H1 (cell line): ENCODE results near the gene PBX1. TPM values are rescaled to one million over a fixed set of nuclear protein-coding genes. Genes with fewer than 3 reads are reported as not detected.

Experiments used
- polyA plus RNA-seq, 7 experiments: library from polyadenylated mRNA; depleted of rRNA in 3 of 7; stranded (reverse) in 5 of 7; unstranded in 2 of 7; fragments of >200 nt in 5 of 7; fragments of 200-250 nt in 2 of 7; gene quantifications; 1 replicate in 5 of 7; 2 replicates in 1 of 7; 4 replicates in 1 of 7; pipeline versions ENCODE4 v1.2.1 to v1.2.3, GENCODE V29; 2011 to 2013; ENCODE audit warnings: missing spikeins in 2 of 7, mixed read lengths in 2 of 7
- total RNA-seq: library from RNA; stranded (reverse); fragmentation: NEBNext Ultra II Directional; extraction: Animal tissue kit (Norgen Biotek cat#: 25700); gene quantifications from 2 replicates; pipeline ENCODE4 v1.2.1, GENCODE V29; 2021
- TF ChIP-seq, protein P1 (sequence below): fragments of 300-600 bp; sonication (generic); IDR thresholded peaks from 2 replicates; pipeline ENCODE4 v1.7.1; 2012; ENCODE audit warnings: low read length, moderate library complexity, mild to moderate bottlenecking, inconsistent platforms; ENCODE audit not compliant: insufficient replicate concordance

Gene PBX1
- total and polyA plus RNA-seq, 2 of the 8 experiments (the other 6 are each of a cell fraction or from before 2014, with no cell fraction given), result 87.4 to 124 TPM

DNA sequence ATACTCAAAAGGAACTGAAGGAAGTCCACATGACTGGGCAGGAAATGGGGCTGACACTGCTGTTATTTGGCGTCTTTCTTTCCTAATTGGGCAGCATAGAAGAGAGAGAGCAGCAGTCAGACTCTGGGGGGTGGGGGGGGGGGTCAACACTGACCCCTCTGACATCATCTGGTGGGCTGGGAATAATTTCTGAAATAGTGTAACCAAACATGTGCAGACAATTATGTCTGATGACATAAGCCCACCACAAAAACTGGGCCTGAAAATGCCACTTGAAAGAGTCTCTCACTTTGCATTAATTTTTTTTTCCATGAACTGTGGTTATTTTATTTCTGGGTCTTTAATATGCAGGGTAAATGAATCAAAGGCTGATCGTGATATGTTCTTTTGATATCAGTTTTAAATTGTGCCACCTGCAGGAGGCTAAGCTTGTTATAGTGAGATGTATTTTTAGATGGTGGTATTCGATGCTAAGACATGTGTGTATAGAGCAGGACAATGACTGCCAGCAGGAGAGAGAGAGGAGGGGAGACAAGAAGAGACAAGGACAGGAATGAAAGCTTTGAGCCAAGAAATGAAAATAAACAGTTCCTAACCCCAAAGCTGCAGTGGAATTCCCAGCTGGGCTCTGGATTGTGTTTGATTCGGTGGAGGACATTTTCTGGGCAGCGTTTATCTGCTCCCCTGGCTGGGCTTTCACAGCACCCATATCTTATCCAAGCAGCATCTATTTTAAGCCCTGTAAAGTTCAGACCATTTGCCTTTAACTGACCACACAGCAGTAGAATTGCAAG is 264.7 kb downstream of the PBX1 start (continued):
- TF ChIP-seq, protein P1, sequence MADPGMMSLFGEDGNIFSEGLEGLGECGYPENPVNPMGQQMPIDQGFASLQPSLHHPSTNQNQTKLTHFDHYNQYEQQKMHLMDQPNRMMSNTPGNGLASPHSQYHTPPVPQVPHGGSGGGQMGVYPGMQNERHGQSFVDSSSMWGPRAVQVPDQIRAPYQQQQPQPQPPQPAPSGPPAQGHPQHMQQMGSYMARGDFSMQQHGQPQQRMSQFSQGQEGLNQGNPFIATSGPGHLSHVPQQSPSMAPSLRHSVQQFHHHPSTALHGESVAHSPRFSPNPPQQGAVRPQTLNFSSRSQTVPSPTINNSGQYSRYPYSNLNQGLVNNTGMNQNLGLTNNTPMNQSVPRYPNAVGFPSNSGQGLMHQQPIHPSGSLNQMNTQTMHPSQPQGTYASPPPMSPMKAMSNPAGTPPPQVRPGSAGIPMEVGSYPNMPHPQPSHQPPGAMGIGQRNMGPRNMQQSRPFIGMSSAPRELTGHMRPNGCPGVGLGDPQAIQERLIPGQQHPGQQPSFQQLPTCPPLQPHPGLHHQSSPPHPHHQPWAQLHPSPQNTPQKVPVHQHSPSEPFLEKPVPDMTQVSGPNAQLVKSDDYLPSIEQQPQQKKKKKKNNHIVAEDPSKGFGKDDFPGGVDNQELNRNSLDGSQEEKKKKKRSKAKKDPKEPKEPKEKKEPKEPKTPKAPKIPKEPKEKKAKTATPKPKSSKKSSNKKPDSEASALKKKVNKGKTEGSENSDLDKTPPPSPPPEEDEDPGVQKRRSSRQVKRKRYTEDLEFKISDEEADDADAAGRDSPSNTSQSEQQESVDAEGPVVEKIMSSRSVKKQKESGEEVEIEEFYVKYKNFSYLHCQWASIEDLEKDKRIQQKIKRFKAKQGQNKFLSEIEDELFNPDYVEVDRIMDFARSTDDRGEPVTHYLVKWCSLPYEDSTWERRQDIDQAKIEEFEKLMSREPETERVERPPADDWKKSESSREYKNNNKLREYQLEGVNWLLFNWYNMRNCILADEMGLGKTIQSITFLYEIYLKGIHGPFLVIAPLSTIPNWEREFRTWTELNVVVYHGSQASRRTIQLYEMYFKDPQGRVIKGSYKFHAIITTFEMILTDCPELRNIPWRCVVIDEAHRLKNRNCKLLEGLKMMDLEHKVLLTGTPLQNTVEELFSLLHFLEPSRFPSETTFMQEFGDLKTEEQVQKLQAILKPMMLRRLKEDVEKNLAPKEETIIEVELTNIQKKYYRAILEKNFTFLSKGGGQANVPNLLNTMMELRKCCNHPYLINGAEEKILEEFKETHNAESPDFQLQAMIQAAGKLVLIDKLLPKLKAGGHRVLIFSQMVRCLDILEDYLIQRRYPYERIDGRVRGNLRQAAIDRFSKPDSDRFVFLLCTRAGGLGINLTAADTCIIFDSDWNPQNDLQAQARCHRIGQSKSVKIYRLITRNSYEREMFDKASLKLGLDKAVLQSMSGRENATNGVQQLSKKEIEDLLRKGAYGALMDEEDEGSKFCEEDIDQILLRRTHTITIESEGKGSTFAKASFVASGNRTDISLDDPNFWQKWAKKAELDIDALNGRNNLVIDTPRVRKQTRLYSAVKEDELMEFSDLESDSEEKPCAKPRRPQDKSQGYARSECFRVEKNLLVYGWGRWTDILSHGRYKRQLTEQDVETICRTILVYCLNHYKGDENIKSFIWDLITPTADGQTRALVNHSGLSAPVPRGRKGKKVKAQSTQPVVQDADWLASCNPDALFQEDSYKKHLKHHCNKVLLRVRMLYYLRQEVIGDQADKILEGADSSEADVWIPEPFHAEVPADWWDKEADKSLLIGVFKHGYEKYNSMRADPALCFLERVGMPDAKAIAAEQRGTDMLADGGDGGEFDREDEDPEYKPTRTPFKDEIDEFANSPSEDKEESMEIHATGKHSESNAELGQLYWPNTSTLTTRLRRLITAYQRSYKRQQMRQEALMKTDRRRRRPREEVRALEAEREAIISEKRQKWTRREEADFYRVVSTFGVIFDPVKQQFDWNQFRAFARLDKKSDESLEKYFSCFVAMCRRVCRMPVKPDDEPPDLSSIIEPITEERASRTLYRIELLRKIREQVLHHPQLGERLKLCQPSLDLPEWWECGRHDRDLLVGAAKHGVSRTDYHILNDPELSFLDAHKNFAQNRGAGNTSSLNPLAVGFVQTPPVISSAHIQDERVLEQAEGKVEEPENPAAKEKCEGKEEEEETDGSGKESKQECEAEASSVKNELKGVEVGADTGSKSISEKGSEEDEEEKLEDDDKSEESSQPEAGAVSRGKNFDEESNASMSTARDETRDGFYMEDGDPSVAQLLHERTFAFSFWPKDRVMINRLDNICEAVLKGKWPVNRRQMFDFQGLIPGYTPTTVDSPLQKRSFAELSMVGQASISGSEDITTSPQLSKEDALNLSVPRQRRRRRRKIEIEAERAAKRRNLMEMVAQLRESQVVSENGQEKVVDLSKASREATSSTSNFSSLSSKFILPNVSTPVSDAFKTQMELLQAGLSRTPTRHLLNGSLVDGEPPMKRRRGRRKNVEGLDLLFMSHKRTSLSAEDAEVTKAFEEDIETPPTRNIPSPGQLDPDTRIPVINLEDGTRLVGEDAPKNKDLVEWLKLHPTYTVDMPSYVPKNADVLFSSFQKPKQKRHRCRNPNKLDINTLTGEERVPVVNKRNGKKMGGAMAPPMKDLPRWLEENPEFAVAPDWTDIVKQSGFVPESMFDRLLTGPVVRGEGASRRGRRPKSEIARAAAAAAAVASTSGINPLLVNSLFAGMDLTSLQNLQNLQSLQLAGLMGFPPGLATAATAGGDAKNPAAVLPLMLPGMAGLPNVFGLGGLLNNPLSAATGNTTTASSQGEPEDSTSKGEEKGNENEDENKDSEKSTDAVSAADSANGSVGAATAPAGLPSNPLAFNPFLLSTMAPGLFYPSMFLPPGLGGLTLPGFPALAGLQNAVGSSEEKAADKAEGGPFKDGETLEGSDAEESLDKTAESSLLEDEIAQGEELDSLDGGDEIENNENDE, result no peak
